ENCODE results near the gene LETM1. TPM values are rescaled to one million over a fixed set of nuclear protein-coding genes. Genes with fewer than 3 reads are reported as not detected.

The LETM1 gene
- total RNA-seq, 1 experiment from 2014 or later, result 67.3 TPM

GRCh38 chr4:1805493-1806222 lies 50.3 kb downstream of the LETM1 start (continued):
- TF ChIP-seq, protein P1, sequence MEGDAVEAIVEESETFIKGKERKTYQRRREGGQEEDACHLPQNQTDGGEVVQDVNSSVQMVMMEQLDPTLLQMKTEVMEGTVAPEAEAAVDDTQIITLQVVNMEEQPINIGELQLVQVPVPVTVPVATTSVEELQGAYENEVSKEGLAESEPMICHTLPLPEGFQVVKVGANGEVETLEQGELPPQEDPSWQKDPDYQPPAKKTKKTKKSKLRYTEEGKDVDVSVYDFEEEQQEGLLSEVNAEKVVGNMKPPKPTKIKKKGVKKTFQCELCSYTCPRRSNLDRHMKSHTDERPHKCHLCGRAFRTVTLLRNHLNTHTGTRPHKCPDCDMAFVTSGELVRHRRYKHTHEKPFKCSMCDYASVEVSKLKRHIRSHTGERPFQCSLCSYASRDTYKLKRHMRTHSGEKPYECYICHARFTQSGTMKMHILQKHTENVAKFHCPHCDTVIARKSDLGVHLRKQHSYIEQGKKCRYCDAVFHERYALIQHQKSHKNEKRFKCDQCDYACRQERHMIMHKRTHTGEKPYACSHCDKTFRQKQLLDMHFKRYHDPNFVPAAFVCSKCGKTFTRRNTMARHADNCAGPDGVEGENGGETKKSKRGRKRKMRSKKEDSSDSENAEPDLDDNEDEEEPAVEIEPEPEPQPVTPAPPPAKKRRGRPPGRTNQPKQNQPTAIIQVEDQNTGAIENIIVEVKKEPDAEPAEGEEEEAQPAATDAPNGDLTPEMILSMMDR (IDR thresholded peaks at IDR 0.05 in 2 of 3, conservative IDR thresholded peaks at IDR 0.05 in 1 of 3; ENCODE audit: borderline replicate concordance in 1 of 3, insufficient read depth in 1 of 3, low read depth in 2 of 3, low read length in 2 of 3), result no peak
- TF ChIP-seq TCF7L2 (IDR thresholded peaks at IDR 0.05; ENCODE audit: borderline replicate concordance, extremely low read depth, insufficient read depth, insufficient read length) (no peak), SP1 (IDR thresholded peaks at IDR 0.05; ENCODE audit: low read depth) (no peak), CEBPB (IDR thresholded peaks at IDR 0.05; ENCODE audit: low read depth) (no peak), ELF1 (IDR thresholded peaks at IDR 0.05; ENCODE audit: borderline replicate concordance, low read depth) (no peak), MAX (IDR thresholded peaks at IDR 0.05) (no peak), JUND (IDR thresholded peaks at IDR 0.05) (no peak), EZH2phosphoT487 (IDR thresholded peaks at IDR 0.05; ENCODE audit: borderline replicate concordance) (no peak), YY1 (IDR thresholded peaks at IDR 0.05; ENCODE audit: extremely low read depth, insufficient replicate concordance, low read depth, low read length) (no peak), CBX3 (IDR thresholded peaks at IDR 0.05; ENCODE audit: low read depth) (no peak)

- Histone ChIP-seq H3K9me2 (ENCODE audit: insufficient read depth) (no peaks in the 10 kb centered on the region), H3K27ac (ENCODE audit: low read depth, low read length) (no peak overlapping the region), H3K9ac (ENCODE audit: low read length) (no peak overlapping the region), H3K27me3 (ENCODE audit: insufficient read depth, low read length) (no peaks in the 10 kb centered on the region), H3K4me3 (replicated peaks in 1 of 2; ENCODE audit: low read depth in 1 of 2, low read length in 2 of 2) (no peak overlapping the region), H2AFZ (ENCODE audit: low read depth, low read length, poor library complexity, severe bottlenecking) (no peak overlapping the region), H3K4me1 (ENCODE audit: control insufficient read depth in 1 of 2, insufficient read depth in 2 of 2, low read length in 2 of 2) (no peaks in the 10 kb centered on the region), H3K4me2 (ENCODE audit: low read length) (no peak overlapping the region), H3K36me3 (ENCODE audit: control insufficient read depth in 1 of 2, insufficient read depth in 2 of 2, low read length in 2 of 2) (no peaks in the 10 kb centered on the region; a peak in 1 of 4 replicates), H4K20me1 (ENCODE audit: insufficient read depth) (no peaks in the 10 kb centered on the region), H3K79me2 (ENCODE audit: insufficient read depth, low read length) (no peaks in the 10 kb centered on the region), H3K9me3 (ENCODE audit: control insufficient read depth in 1 of 2, insufficient read depth in 1 of 2, low read depth in 1 of 2, low read length in 2 of 2) (no peaks in the 10 kb centered on the region)
- intact Hi-C loops (cut with micrococcal nuclease), result no loop called here
- POLR2A ChIA-PET, result no interaction called here
- DNase-seq (ENCODE audit: low read depth, low spot score), result no peak
- ATAC-seq, result no peak
- CTCF ChIA-PET, result no interaction called here
- RAD21 ChIA-PET (ENCODE audit: low non-redundant PET in 1 of 2, low total read pairs in 2 of 2, uncharacterized antibody in 2 of 2, unreplicated experiment in 2 of 2), result no interaction called here
- BruUV-seq (replicated peaks), result no TSS peak
- no peak for TF ChIP-seq EZH2 (IDR thresholded peaks at IDR 0.05)
- TF ChIP-seq ELF1 (IDR thresholded peaks at IDR 0.05; ENCODE audit: borderline replicate concordance, low read depth), result no peak
- no peak for TF ChIP-seq MAX (IDR thresholded peaks at IDR 0.05)
- no peak for TF ChIP-seq POLR2AphosphoS5 (IDR thresholded peaks at IDR 0.05; ENCODE audit: low read depth, low read length)
- no peak for TF ChIP-seq YY1 (IDR thresholded peaks at IDR 0.05; ENCODE audit: extremely low read depth, insufficient replicate concordance, low read depth, low read length)
These were observed 51.1 kb downstream of the LETM1 start for GRCh38 chr4:1804638-1805492.
